ENCODE results near the gene HIPK2. TPM values are rescaled to one million over a fixed set of nuclear protein-coding genes. Genes with fewer than 3 reads are reported as not detected.

The HIPK2 gene
- total RNA-seq, 1 donor = 28.8 TPM

DNA sequence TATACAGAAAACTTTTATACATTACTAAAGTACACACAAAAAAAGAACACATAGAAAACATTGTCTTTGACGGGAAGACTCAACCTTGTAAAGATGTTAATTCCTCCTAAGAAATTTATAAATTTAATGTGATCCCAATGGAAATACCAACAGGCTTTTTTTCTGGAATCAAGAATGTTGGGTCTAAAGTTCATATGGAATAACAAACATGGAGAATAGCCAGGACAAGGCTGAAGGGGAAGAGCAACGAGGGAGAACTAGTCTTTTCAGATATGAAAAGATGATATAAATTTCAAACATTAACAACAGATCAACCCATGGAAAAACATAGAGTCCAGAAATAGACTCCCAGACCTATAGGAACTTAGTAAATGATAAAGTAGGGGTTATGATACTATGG is 19.8 kb downstream of the HIPK2 start:
- no peak for DNase-seq (ENCODE audit: low read depth)
- H3K4me3 ChIP-seq (ENCODE audit: low read depth, low read length) = no peak overlapping the region
- no peak for TF ChIP-seq CTCF (IDR thresholded peaks at IDR 0.05; ENCODE audit: insufficient read depth, low read length)

GRCh38 chr7:139753693-139754111 is 24.1 kb downstream of the HIPK2 start:
- TF ChIP-seq CTCF (IDR thresholded peaks at IDR 0.05; ENCODE audit: insufficient read depth, low read length) = no peak
- H3K4me3 ChIP-seq (ENCODE audit: low read depth, low read length) = no peak overlapping the region
- DNase-seq (ENCODE audit: low read depth) = no peak

GRCh38 chr7:139753081-139753692 is 24.6 kb downstream of the HIPK2 start:
- no peak overlapping the region for H3K4me3 ChIP-seq (ENCODE audit: low read depth, low read length)
- no peak for DNase-seq (ENCODE audit: low read depth)
- TF ChIP-seq CTCF (IDR thresholded peaks at IDR 0.05; ENCODE audit: insufficient read depth, low read length) = no peak

GRCh38 chr7:139752604-139753003 is 25.2 kb downstream of the HIPK2 start:
- no peak overlapping the region for H3K4me3 ChIP-seq (ENCODE audit: low read depth, low read length)
- no peak for TF ChIP-seq CTCF (IDR thresholded peaks at IDR 0.05; ENCODE audit: insufficient read depth, low read length)
- no peak for DNase-seq (ENCODE audit: low read depth)

GRCh38 chr7:139752148-139752547 is 25.6 kb downstream of the HIPK2 start:
- no peak for TF ChIP-seq CTCF (IDR thresholded peaks at IDR 0.05; ENCODE audit: insufficient read depth, low read length)
- no peak for DNase-seq (ENCODE audit: low read depth)
- H3K4me3 ChIP-seq (ENCODE audit: low read depth, low read length) = no peak overlapping the region

DNA sequence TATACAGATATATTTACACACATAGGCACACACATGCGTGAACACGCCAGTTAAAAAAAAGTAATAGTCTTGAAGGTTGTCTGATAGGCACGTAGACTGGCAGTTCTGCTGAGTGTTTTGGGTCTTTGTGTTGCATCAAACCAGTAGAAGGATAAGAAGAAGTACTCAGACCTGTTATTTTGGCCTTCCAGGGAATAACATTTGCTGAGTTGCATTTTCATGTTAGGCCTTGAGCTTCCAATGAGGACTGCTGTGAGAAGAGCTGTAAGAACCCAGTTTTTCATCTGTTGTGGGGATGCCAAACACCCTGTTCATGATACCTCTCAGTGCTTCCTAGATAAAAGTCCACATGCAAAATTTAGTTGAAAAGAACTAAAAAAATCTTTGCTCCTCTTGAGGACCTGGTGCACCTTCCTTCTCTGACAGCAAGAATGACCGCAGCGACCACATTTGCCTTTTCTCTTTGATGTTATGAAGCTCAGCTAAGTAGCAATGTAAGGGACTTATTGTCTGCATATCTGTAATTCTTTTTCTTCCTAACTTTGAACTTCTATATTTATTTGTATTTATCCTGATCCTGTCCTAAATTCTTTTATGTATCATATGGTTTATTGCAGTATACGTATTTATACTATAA is 27.2 kb downstream of the HIPK2 start:
- no peak for DNase-seq (ENCODE audit: low read depth)
- TF ChIP-seq CTCF (IDR thresholded peaks at IDR 0.05; ENCODE audit: insufficient read depth, low read length) = no peak
- no peak overlapping the region for H3K4me3 ChIP-seq (ENCODE audit: low read depth, low read length)
